ENCODE results near the gene MISP.

DNA sequence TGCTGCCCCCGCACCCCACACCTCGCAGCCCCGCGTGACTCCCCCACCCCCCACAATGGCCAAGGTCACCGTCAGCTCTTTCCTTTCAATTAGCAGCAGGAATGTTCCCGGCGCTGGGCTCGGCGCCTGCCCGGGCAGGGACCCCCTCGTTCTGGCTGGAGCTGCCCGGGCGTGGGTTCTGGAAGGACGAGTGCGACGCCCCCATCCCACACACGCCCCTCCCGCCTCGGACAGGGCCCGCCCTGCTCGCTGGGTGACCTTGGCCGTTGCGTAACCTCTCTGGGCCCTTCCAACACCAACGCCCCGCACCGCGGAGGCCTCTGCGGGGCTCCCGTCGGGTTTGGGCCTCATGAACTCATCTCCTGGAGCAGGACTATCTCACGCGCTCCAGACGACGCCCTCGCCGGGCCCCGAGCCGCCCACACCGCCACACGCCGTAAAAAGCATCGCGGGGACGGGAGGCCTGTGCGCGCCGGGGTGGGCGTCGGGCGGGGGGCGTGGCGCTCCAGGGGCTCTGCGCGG is 31.9 kb upstream of the MISP start:
- TF ChIP-seq, protein P1, sequence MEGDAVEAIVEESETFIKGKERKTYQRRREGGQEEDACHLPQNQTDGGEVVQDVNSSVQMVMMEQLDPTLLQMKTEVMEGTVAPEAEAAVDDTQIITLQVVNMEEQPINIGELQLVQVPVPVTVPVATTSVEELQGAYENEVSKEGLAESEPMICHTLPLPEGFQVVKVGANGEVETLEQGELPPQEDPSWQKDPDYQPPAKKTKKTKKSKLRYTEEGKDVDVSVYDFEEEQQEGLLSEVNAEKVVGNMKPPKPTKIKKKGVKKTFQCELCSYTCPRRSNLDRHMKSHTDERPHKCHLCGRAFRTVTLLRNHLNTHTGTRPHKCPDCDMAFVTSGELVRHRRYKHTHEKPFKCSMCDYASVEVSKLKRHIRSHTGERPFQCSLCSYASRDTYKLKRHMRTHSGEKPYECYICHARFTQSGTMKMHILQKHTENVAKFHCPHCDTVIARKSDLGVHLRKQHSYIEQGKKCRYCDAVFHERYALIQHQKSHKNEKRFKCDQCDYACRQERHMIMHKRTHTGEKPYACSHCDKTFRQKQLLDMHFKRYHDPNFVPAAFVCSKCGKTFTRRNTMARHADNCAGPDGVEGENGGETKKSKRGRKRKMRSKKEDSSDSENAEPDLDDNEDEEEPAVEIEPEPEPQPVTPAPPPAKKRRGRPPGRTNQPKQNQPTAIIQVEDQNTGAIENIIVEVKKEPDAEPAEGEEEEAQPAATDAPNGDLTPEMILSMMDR (conservative IDR thresholded peaks at IDR 0.05; ENCODE audit: low read depth in 2 of 2): no peak
- TF ChIP-seq EZH2 (IDR thresholded peaks at IDR 0.05; ENCODE audit: low read depth, unreplicated experiment) (no peak), EZH2phosphoT487 (IDR thresholded peaks at IDR 0.05; ENCODE audit: unreplicated experiment) (no peak), POLR2AphosphoS5 (IDR thresholded peaks at IDR 0.05; ENCODE audit: low read depth) (no peak), ZNF331 (CRISPR knock-in tag; IDR thresholded peaks at IDR 0.05; ENCODE audit: low read depth) (no peak), REST (IDR thresholded peaks at IDR 0.05; ENCODE audit: unreplicated experiment) (no peak), CREB1 (CRISPR knock-in tag; IDR thresholded peaks at IDR 0.05; ENCODE audit: low read depth) (no peak), JUNB (IDR thresholded peaks at IDR 0.05; ENCODE audit: unreplicated experiment) (no peak)
